Ramos (cell line): ENCODE results near the gene DOCK4.

ENCODE experiments used
- in situ Hi-C: fragments of 300-500 bp; cut with MboI; formaldehyde crosslinking; loops from one replicate; pipeline ENCODE4 v1.14.3; 2022; ENCODE audit warnings: low sequenced_read_pairs; ENCODE audit not compliant: unreplicated experiment

The DOCK4 gene

DNA sequence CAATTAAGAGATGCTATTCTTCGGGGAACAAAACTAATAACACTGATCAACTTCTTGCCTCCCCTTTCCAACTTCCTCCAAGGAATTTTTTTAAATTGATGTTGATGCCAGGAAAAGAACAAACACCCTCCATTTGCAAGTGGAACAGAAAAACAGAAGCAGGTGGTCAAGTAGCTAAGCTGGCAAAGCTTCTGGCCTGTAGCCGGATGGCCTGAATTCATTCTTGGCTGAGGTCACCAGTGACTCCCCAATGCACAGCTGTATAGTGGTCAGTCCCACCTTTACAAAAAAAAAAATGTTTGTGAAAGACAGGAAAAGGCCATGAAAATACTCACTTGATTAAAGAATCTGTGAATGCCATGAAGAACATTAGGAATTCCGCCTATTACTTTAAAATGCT lies 39.1 kb downstream of the DOCK4 start:
- in situ Hi-C loops = no loop called here

DNA sequence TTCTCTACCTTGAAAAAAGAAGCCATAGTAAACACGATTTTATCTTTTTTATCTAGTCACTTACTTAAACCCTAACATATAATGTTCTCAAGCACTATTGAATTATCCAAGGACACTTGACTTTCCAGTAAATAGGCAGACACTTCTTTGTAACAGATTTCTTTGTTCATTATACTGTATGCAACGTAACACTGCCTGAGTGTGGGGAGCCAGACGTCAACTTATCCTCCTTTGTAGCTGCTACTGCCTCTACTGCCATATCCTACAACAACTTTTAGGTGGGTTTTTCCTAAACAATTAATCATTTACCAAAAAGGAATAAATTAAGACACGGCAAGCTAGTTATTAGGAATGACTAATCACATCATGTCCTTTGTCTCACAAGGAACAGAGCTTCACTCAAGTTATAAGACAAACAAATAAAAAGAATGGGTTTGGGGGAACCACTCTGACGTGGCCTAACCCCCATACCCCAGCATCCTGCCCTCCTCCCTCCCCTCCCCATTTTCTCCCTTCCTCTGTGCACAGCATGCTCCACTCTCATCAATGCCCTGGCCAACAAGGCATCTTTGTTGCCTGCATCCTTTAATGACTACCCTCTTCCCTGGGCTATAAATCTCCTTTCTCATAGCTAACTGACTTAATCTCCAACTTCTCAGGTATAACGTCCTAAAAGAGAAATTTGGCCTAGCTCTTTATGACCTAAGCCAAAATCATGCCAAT lies 43.3 kb downstream of the DOCK4 start:
- in situ Hi-C loops = no loop called here

DNA sequence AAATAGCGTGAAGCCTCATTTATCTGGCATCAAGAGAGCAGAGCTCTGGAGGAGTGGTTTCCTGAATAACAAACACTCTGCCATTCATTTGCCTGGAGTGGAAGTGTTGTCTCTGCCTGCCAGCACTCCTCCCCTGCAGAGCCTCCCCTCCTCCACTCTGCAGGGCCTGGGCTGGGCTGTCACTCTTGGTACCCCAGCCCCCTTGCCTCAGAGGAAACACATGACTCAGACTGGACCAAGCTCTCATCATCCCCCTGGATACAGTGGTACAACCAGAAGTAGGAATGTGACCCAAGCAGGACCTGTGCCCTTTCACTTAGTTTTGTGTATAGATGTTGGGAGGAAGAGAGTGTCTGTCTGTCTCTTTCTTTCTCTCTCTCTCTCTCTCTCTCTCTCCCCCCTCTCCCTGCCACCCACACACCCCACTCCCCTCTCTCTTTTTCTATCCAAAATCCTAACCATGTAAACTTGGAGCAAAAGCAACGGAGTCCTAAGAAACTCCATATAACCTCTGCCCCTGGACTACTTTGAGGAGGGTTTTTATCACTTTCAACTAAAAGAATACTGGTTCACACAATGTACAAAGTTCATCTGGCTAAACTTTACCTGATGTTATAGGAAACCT lies 43.9 kb downstream of the DOCK4 start:
- in situ Hi-C loops = no loop called here

DNA sequence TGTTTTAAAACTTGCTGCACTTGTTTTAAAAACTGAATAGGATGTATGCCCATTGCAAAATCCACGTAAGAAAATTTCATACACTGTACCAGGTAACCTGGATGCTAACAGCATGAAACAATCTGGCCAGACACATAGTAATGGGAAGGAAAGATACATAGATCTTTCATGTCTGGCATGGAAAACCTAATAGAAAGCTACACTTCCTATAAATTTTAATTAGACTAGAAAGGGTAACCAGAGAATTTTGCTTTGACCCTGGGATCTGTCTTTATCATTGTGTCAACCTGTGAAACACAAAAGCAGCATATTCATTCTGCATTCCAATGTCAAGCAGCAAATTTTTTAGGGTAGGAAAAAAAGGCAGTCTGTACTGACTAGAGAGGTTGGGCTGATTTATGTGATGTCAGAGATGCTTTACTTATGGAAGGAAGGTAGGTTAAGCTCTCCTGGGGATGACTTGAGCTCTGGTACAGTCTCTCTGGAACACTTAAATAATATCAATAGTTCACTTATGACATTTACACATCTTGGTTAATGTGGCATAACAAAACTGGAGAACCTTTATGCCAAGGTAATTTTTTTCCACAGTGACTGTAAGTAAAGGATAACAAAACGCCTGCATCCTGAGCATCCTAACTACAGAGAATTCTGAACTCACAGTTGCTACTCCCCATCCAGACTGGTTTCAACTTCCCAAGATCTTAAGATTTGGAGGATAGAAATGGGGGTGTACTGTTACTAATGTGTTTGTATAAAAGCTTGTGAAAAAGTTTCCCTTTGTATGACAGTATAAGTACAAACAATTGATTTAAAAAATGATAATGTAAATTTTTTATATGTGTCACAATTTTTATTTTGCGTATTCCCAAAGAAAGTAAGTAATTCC lies 44.7 kb downstream of the DOCK4 start:
- in situ Hi-C loops = no loop called here

DNA sequence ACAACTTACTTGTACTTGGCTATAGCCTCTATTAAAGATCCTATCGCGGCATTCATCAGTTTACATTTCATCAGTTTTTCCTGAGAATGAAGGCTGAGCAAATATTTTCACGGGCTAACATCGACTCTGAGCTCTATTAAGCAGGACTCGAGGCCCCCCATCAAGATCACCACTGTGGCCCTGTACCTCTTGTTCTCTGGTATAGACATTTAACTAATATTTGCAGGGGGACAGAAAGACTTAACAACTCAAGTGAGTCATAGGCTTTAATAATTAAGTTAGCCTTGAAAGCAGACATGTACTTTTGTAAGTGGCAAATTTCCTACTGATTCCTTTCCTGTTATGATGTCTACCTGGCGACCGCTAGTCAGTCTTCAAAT lies 45.4 kb downstream of the DOCK4 start:
- in situ Hi-C loops = no loop called here

DNA sequence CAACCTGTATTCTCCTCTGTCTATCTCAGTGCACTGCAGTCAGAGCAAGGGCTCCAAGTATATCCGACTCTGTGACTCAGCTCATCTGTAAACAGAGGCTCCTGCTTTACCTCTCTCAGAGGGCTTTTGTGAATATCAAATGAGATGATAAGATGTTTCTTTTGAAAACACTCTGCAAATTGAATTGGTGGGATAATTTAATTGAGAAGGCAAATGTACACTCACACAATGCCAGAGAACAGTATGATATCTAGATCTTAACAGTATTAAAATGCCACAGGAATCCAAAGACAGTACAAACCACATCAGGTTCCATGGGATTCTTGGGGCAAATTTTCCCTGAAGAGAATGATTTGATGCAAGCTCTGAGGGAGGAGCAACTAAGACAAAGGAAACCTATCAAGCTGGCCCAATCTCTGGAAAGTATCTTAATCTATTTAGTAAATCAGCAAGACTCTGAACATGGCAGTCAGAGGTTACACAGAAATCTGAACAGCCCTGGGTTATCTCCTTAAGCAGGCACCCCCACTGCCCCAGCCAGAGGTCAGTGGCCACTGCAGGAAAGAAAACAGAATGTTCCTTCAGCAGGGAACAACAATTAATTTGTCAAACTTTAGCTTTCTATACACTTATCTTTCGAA lies 45.9 kb downstream of the DOCK4 start:
- in situ Hi-C loops = no loop called here

DNA sequence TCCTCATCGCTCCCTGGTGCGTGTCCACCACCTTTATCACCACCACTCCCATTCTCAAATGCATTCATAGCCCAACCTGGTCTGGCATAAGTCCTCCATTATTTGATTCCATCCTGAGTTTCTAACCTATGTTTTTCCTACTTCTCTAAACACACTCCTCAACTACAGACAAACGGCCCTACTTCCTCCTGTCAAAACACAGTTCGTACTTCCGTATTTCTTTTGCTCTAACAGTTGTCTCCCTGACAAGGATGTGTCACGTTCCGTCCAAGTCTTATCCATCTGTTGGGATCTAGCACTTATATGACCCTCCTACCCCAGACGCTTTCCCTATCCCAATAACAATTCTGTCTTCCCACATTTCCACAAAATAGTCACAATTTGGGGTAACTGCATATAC lies 46.8 kb downstream of the DOCK4 start:
- in situ Hi-C loops = no loop called here

DNA sequence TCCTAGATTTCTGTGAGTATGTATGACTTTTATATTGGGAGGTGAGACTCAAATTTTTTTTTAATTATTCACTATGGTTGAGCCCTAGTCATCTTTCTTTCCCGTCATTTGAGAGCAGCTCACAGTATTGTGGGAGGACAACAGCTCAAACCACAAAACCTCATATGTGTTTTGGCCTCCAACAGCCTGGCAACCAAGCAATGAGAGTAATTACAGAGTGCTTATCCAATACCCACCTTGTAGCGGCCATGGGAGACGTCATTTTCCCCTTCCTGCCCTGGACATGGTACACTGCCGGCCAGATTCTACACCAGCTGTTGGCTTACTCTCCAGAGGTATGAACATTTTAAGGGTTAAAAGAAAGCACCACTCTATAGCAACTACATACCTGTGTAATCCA lies 49.1 kb downstream of the DOCK4 start:
- in situ Hi-C loops = no loop called here

DNA sequence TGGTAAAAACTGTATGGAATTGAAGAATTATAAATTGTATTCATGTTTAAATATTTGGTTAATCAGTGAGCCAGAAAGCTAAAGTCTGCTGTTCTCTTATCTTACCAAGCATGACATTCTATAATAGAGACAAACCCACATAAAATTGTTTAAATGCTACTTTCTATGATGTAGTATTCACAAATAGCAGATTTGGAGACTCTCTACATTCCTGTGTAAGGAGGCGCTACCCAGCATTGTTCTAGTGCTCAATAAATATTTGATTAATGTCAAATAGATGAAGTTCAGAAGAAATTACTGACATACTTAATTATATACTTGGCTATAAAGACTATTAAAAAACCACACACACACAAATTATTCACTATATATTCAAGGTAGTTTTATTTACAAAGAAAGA lies 49.8 kb downstream of the DOCK4 start:
- in situ Hi-C loops = no loop called here

DNA sequence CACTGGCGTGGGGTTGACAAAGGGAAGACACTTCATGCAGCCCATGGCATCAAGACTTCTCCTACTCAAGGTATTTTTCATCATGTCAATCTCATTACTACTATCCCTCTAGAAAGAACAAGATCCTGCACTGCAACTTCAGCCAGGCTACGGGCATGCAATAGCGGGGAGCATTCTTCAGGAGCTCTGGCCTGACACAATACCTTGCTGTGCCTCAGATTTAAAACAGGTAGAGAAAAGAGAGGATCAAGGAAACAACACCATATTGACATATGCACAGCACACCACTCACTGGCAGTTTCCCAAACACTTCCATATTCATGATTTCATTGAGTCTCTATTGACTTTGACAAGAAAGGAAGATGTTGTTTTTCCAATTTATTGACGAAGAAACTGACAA lies 51.5 kb downstream of the DOCK4 start:
- in situ Hi-C loops = no loop called here

DNA sequence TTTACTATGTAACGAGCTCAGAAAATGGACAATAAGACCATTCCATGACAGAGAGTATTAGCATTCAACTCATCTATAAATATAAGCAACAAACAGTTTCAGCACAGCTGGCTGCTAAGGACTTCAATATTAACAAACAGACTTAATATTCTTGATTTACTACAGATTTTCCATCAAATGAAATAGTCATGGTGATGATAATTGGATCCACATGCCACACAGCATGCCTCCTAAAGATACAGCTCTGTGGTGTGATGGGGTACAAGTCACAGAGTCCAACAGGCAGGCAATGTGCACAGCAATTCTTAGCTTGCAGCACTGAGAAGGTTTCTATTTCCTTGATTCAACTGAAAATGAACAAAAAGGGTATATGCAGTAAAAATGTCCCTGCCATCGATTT lies 54.0 kb downstream of the DOCK4 start:
- in situ Hi-C loops = no loop called here

DNA sequence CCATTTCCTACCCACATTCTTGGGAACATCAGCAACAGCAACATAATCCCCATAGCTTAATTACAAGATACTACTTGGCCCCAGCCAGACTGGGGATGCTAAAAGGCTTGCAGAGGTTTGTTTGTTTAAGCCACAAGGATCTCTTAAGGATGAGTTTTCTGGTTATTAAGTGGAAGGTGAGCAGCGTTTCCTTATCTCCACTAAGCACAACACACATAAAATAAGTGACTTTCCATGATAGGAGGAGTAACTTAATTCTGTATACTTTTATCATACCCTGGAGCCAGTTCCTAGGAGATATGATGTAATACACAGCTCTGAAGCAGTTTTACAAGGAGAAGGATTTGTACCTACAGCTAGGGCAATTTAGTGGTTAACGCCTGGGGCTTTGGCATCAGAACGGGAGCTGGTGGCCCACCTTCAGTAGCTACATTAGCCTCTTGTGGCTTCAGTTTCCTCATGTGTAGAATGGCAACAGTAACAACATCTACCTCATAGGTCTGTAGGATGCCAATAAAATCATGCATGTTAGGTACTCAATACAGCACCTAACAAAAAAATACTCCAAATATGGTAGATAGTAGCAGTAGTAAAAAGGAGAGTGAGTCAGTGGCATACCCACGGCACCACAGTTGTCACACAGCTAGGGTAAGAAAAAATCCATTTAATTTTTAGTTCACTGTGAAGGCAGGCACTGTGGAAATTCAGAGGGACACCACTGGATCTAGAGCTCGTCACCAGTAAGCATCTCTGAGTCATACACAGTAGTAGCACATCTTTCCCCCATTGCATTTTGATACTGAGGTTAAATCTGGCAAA lies 55.2 kb downstream of the DOCK4 start:
- in situ Hi-C loops = no loop called here

DNA sequence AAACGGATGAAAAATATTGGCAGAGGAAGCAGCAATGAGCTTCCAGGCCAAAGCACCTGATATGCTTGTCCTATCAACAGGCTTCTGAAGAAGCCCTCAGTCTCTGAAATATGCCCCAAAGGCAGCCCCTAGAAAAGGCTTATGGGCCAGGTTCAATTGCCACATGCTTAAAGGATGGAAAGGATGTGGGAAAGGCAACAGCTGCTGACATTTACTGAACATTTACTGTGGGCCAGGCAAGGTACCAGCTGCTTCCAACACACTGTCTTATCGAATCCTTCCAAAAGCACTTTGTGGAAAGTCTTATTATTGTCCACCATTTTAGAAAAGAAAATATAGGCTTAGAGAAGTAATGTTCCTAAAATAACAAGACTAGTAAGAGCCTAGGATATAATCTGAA lies 56.5 kb downstream of the DOCK4 start:
- in situ Hi-C loops = no loop called here

DNA sequence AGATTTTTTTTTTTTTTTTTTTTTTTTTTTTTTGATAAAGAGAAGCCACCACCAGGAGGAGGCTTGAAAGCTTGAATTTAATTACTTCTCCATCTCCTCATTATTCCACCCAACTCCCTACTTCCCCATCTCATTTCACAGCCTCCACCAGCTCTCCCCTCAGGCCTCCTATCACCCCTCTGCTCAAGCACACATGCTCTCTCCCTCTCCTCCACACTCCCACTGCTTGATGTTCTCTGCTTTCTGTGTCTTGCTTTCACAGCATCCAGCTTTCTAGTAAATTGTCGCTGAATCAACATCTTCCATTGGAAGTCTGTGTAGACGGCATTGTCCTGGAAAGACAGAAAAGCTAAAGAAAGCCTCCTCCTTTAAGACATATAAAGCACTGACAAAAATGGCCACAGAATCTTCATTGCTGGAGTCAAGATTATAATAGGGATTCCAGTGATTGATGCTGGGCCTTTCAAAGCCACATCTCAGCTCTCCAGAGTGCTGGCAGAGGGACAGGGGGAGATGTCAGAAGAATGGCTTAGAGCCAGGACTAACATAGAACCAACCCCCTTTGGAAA lies 58.3 kb downstream of the DOCK4 start:
- in situ Hi-C loops = no loop called here

DNA sequence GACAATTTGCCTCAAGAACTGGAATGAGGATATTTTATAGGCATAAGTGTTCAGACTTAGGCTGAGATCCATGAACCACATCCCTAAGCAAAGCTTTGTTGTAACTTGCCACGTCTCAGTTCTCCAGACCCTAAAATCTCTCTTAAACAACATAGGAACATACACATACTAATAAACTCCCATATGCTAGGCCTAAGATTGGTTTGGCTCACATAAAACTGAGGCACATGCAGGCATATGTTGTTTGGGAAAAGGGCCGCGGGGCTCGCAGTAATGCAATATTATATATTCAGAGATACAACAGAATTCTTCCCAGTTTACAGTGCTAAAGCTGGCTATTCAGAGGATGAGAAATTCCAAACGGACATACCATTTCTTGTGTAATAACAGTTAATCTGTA lies 61.0 kb downstream of the DOCK4 start:
- in situ Hi-C loops = no loop called here

DNA sequence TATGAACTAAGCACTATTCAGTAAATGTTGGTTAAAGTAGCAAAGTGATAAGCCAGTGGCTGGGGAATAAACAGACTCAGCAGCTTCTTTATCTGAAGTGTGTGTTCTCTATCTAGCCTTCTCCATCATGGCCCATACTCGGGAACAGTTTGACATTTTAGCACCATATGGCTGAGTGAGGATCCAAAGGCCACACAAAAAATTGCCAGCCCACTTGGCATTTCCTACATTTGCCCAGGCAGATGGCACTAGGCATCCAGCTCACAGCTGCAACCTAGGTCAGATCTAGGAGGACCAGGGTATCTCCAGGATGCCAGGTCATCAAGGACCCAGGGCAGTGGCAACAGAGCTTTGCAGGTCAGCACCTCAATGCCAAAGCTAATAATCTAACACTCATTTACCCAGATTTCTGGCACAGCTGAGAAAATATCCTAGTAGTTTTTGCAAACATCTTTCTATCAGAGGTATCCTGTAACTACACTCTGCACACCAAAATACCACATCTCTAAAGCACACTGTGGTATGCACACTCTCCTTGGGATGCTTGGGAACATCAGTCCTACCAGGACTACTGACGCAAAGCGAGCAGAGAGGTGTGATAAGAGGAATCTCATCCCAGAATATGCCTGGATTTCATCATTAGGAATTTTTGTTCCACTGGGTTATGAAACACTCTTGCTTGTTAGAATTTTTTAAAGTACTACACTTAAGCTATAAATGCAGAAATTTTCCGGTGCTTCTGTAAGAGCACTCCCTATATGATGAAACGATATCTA lies 61.7 kb downstream of the DOCK4 start:
- in situ Hi-C loops = no loop called here

DNA sequence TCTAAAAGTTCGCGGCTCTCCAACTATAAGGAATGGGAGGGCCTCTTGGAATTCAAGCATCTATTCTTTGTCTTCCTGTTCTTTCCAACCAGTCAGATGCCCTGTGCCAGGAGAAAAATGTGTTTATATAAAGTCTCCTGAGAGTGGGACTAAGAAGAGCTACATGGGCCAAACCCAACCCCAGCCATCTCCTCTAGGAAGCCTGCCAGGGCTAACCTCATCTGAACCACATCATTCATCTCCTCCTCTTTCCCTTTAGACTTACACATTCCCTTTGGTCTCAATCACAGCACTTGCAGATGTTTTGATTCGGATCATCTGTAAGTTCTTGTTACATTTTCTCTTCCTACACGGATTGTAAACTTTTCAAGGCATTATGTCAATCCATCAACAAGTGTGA lies 62.6 kb downstream of the DOCK4 start:
- in situ Hi-C loops = no loop called here

DNA sequence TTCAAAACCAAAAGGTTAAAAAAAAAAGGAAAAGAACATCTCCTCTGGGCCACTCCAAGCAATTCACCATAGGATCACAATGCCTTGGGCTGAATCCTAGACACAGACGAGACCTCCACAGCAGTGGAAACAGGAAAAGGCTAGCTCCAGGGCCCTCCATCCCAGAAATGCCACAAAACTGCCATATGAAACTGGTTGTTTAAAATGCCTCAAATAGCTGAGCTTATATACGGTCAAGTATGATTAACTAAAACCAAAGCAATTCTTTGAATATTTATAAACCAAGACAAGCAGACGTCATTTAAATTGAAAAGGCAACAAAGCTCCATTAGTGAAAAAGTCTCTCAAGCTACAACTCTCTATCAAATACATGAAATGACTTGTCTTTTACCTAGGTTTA lies 63.1 kb downstream of the DOCK4 start:
- in situ Hi-C loops = no loop called here

DNA sequence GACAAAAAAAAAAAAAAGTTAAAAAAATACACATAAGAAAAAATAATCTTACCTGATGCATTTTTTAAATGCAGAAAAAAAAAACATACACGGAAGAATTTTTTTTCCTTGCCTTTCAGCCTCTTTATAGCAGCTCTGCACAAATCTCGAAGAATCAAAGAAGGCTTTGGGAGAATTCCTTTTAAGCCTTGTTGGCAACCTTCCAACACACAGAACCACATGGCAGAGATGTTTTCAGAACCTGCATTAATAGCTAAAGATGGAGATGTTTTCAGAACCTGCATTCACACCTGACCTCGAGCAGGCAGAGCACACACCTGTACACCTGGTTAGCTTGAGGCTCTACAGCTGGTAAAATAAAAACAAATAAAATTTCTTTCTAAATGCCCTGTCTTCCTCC lies 65.6 kb downstream of the DOCK4 start:
- in situ Hi-C loops = no loop called here
